ENCODE measurements around the gene ATP13A4.
A peak's percentile ranks its signal among the peaks of the same experiment; 100 is the strongest.

ATP13A4 gene

GRCh38 chr3:193554811-193555210 is at the start of gene ATP13A4:
Gene ATP13A4 (minus strand): TSS chr3:193554895. CDS start chr3:193554799, 96 bp downstream.
- WGBS (ENCODE audit: insufficient coverage, insufficient read length) = no CpG with 5 or more reads among the region's 9 CpGs
- Histone ChIP-seq H3K4me1 (ENCODE audit: control insufficient read depth, insufficient read depth, low read length) (no peaks in the 10 kb centered on the region), H3K27me3 (ENCODE audit: control insufficient read depth, insufficient read depth, low read length) (no peaks in the 10 kb centered on the region), H3K36me3 (ENCODE audit: control insufficient read depth, insufficient read depth, low read length) (no peaks in the 10 kb centered on the region), H3K27ac (ENCODE audit: low read length) (no peak within 1 kb of the TSS), H3K9me3 (ENCODE audit: control insufficient read depth, insufficient read depth, low read length) (no peaks in the 10 kb centered on the region), H3K4me3 (ENCODE audit: low read length) (no peak within 1 kb of the TSS)
- peak; percentile 4 for DNase-seq (ENCODE audit: low read depth, low spot score)

GRCh38 chr3:193599393-193599792 is 44.7 kb upstream of the ATP13A4 start:
- Histone ChIP-seq H3K36me3 (ENCODE audit: control insufficient read depth, insufficient read depth, low read length) (no peaks in the 10 kb centered on the region), H3K27me3 (ENCODE audit: control insufficient read depth, insufficient read depth, low read length) (no peaks in the 10 kb centered on the region), H3K9me3 (ENCODE audit: control insufficient read depth, insufficient read depth, low read length) (no peaks in the 10 kb centered on the region), H3K27ac (ENCODE audit: low read length) (no peak overlapping the region), H3K4me3 (ENCODE audit: low read length) (no peak overlapping the region), H3K4me1 (ENCODE audit: control insufficient read depth, insufficient read depth, low read length) (no peaks in the 10 kb centered on the region)
- no CpG with 5 or more reads among the region's 1 CpG for WGBS (ENCODE audit: insufficient coverage, insufficient read length)
- no peak for DNase-seq (ENCODE audit: low read depth, low spot score)

GRCh38 chr3:193598202-193598601 is 43.5 kb upstream of the ATP13A4 start:
- Histone ChIP-seq H3K36me3 (ENCODE audit: control insufficient read depth, insufficient read depth, low read length) (no peaks in the 10 kb centered on the region), H3K27ac (ENCODE audit: low read length) (no peak overlapping the region), H3K4me1 (ENCODE audit: control insufficient read depth, insufficient read depth, low read length) (no peaks in the 10 kb centered on the region), H3K9me3 (ENCODE audit: control insufficient read depth, insufficient read depth, low read length) (no peaks in the 10 kb centered on the region), H3K4me3 (ENCODE audit: low read length) (no peak overlapping the region), H3K27me3 (ENCODE audit: control insufficient read depth, insufficient read depth, low read length) (no peaks in the 10 kb centered on the region)
- WGBS (ENCODE audit: insufficient coverage, insufficient read length) = 100% methylated on average over 1 of the region's 2 CpGs
- no peak for DNase-seq (ENCODE audit: low read depth, low spot score)

- no peak overlapping the region for H3K4me3 ChIP-seq (ENCODE audit: low read length)
- H3K9me3 ChIP-seq (ENCODE audit: control insufficient read depth, insufficient read depth, low read length) = no peaks in the 10 kb centered on the region
- H3K27ac ChIP-seq (ENCODE audit: low read length) = no peak overlapping the region
- H3K27me3 ChIP-seq (ENCODE audit: control insufficient read depth, insufficient read depth, low read length) = no peaks in the 10 kb centered on the region
- WGBS (ENCODE audit: insufficient coverage, insufficient read length) = no CpG with 5 or more reads among the region's 5 CpGs
- H3K36me3 ChIP-seq (ENCODE audit: control insufficient read depth, insufficient read depth, low read length) = no peaks in the 10 kb centered on the region
- DNase-seq (ENCODE audit: low read depth, low spot score) = no peak
- no peaks in the 10 kb centered on the region for H3K4me1 ChIP-seq (ENCODE audit: control insufficient read depth, insufficient read depth, low read length)
Measured at GRCh38 chr3:193595939-193596487, 41.3 kb upstream of the ATP13A4 start.

GRCh38 chr3:193594946-193595689 is 40.4 kb upstream of the ATP13A4 start:
- no peak for DNase-seq (ENCODE audit: low read depth, low spot score)
- Histone ChIP-seq H3K27ac (ENCODE audit: low read length) (no peak overlapping the region), H3K36me3 (ENCODE audit: control insufficient read depth, insufficient read depth, low read length) (no peaks in the 10 kb centered on the region), H3K4me3 (ENCODE audit: low read length) (no peak overlapping the region), H3K4me1 (ENCODE audit: control insufficient read depth, insufficient read depth, low read length) (no peaks in the 10 kb centered on the region), H3K27me3 (ENCODE audit: control insufficient read depth, insufficient read depth, low read length) (no peaks in the 10 kb centered on the region), H3K9me3 (ENCODE audit: control insufficient read depth, insufficient read depth, low read length) (no peaks in the 10 kb centered on the region)
- WGBS (ENCODE audit: insufficient coverage, insufficient read length) = no CpG with 5 or more reads among the region's 1 CpG

- Histone ChIP-seq H3K4me3 (ENCODE audit: low read length) (peak overlapping the region; percentile 60), H3K27ac (ENCODE audit: low read length) (no peak overlapping the region), H3K27me3 (ENCODE audit: control insufficient read depth, insufficient read depth, low read length) (no peaks in the 10 kb centered on the region), H3K4me1 (ENCODE audit: control insufficient read depth, insufficient read depth, low read length) (no peaks in the 10 kb centered on the region), H3K36me3 (ENCODE audit: control insufficient read depth, insufficient read depth, low read length) (no peaks in the 10 kb centered on the region), H3K9me3 (ENCODE audit: control insufficient read depth, insufficient read depth, low read length) (no peaks in the 10 kb centered on the region)
- no peak for DNase-seq (ENCODE audit: low read depth, low spot score)
- WGBS (ENCODE audit: insufficient coverage, insufficient read length) = no CpG with 5 or more reads among the region's 11 CpGs
Measured at GRCh38 chr3:193593668-193594030, 39.0 kb upstream of the ATP13A4 start.

- Histone ChIP-seq H3K4me3 (ENCODE audit: low read length) (peak within 1 kb of the TSS; percentile 60), H3K36me3 (ENCODE audit: control insufficient read depth, insufficient read depth, low read length) (no peaks in the 10 kb centered on the region), H3K27ac (ENCODE audit: low read length) (no peak within 1 kb of the TSS), H3K9me3 (ENCODE audit: control insufficient read depth, insufficient read depth, low read length) (no peaks in the 10 kb centered on the region), H3K4me1 (ENCODE audit: control insufficient read depth, insufficient read depth, low read length) (no peaks in the 10 kb centered on the region), H3K27me3 (ENCODE audit: control insufficient read depth, insufficient read depth, low read length) (no peaks in the 10 kb centered on the region)
- no CpG with 5 or more reads among the region's 55 CpGs for WGBS (ENCODE audit: insufficient coverage, insufficient read length)
- DNase-seq (ENCODE audit: low read depth, low spot score) = peak; percentile 99
Measured at GRCh38 chr3:193592841-193593667, 38.4 kb upstream of the ATP13A4 start, which contains the start of gene OPA1. Gene OPA1 (plus strand): TSS chr3:193593208. CDS start chr3:193593378, 170 bp downstream.

GRCh38 chr3:193590088-193590856 is 35.6 kb upstream of the ATP13A4 start:
- H3K27ac ChIP-seq (ENCODE audit: low read length) = no peak overlapping the region

GRCh38 chr3:193589616-193590015 is 34.9 kb upstream of the ATP13A4 start:
- Histone ChIP-seq H3K27me3 (ENCODE audit: control insufficient read depth, insufficient read depth, low read length) (no peaks in the 10 kb centered on the region), H3K9me3 (ENCODE audit: control insufficient read depth, insufficient read depth, low read length) (no peaks in the 10 kb centered on the region), H3K4me1 (ENCODE audit: control insufficient read depth, insufficient read depth, low read length) (no peaks in the 10 kb centered on the region), H3K4me3 (ENCODE audit: low read length) (no peak overlapping the region), H3K36me3 (ENCODE audit: control insufficient read depth, insufficient read depth, low read length) (no peaks in the 10 kb centered on the region), H3K27ac (ENCODE audit: low read length) (no peak overlapping the region)
- no peak for DNase-seq (ENCODE audit: low read depth, low spot score)
- WGBS (ENCODE audit: insufficient coverage, insufficient read length) = no CpG with 5 or more reads among the region's 1 CpG

More at GRCh38 chr3:193590088-193590856, 35.6 kb upstream of the ATP13A4 start:
- WGBS (ENCODE audit: insufficient coverage, insufficient read length) = no CpG with 5 or more reads among the region's 6 CpGs
- no peak for DNase-seq (ENCODE audit: low read depth, low spot score)
- H3K9me3 ChIP-seq (ENCODE audit: control insufficient read depth, insufficient read depth, low read length) = no peaks in the 10 kb centered on the region
- H3K4me1 ChIP-seq (ENCODE audit: control insufficient read depth, insufficient read depth, low read length) = no peaks in the 10 kb centered on the region
- H3K27me3 ChIP-seq (ENCODE audit: control insufficient read depth, insufficient read depth, low read length) = no peaks in the 10 kb centered on the region
- no peak overlapping the region for H3K4me3 ChIP-seq (ENCODE audit: low read length)
- H3K36me3 ChIP-seq (ENCODE audit: control insufficient read depth, insufficient read depth, low read length) = no peaks in the 10 kb centered on the region

- Histone ChIP-seq H3K36me3 (ENCODE audit: control insufficient read depth, insufficient read depth, low read length) (no peaks in the 10 kb centered on the region), H3K4me1 (ENCODE audit: control insufficient read depth, insufficient read depth, low read length) (no peaks in the 10 kb centered on the region), H3K9me3 (ENCODE audit: control insufficient read depth, insufficient read depth, low read length) (no peaks in the 10 kb centered on the region), H3K4me3 (ENCODE audit: low read length) (no peak overlapping the region), H3K27ac (ENCODE audit: low read length) (no peak overlapping the region), H3K27me3 (ENCODE audit: control insufficient read depth, insufficient read depth, low read length) (no peaks in the 10 kb centered on the region)
- no peak for DNase-seq (ENCODE audit: low read depth, low spot score)
- WGBS (ENCODE audit: insufficient coverage, insufficient read length) = 100% methylated on average over 1 of the region's 1 CpG
Measured at GRCh38 chr3:193589129-193589528, 34.4 kb upstream of the ATP13A4 start.
